Activated naive CD4-positive, alpha-beta T cell treated with anti-CD3 and anti-CD28 coated beads, Interleukin-2, amount 10 ng/mL, durations not matched to agents 7 days and 5 days (primary cell): ENCODE results near the gene GGT5.
A peak's percentile ranks its signal among the peaks of the same experiment; 100 is the strongest.

Experiments used
- CTCF ChIA-PET: fragments of 350-600 bp; sonication (Branson Sonifier 250); formaldehyde crosslinking; loops from one replicate; lab custom pipeline; 2021; ENCODE audit warnings: antibody characterized with exemption; lab: Charles Lee
- DNase-seq: peaks from one replicate; pipeline ENCODE4 v3.0.0-alpha.2; 2020
- H3K27ac Mint-ChIP-seq: one replicate; pipeline ENCODE4 v1.8.0; 2021; ENCODE audit warnings: mild to moderate bottlenecking, moderate library complexity, mixed read lengths
- H3K27me3 Mint-ChIP-seq: one replicate; pipeline ENCODE4 v1.8.0; 2021; ENCODE audit warnings: mild to moderate bottlenecking, mixed read lengths
- H3K36me3 Mint-ChIP-seq: one replicate; pipeline ENCODE4 v1.8.0; 2021; ENCODE audit warnings: mixed read lengths
- H3K4me1 Mint-ChIP-seq: one replicate; pipeline ENCODE4 v1.8.0; 2021; ENCODE audit warnings: mixed read lengths
- H3K4me3 Mint-ChIP-seq: one replicate; pipeline ENCODE4 v1.8.0; 2021; ENCODE audit warnings: mild to moderate bottlenecking, moderate library complexity, mixed read lengths
- H3K9me3 Mint-ChIP-seq: one replicate; pipeline ENCODE4 v1.8.0; 2021; ENCODE audit warnings: mixed read lengths

The GGT5 gene

DNA sequence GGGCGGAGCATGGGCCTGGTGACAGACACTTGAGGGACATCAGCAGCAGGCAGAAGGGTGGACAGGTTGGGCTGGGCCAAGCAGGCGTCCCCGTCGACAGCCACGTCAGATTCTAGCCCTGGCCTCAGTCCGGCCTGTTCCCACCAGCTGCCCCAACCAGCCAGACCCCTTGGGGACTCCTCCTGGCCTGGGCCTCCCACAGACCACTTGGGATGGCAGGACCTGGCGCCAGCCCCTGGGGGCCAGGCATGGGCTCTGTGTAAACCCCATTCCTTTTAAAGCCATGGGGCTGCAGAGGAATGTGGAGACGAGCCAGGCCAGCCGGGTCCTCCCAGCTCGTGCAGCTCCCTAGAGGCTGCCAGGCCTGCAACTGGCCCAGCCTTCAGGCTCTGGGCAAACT is 68.3 kb downstream of the GGT5 start:
- no peak overlapping the region for H3K27ac Mint-ChIP-seq
- no peaks in the 10 kb centered on the region for H3K27me3 Mint-ChIP-seq
- peaks cover 16% of the 10 kb centered on the region for H3K36me3 Mint-ChIP-seq
- no peaks in the 10 kb centered on the region for H3K4me1 Mint-ChIP-seq
- H3K9me3 Mint-ChIP-seq = no peaks in the 10 kb centered on the region
- DNase-seq = no peak
- no peak overlapping the region for H3K4me3 Mint-ChIP-seq
- CTCF ChIA-PET = interaction anchor here (0.6 to 2.9 kb wide), 2 partner anchors 69 to 129 kb away, joined by 3 to 17 read pairs; no protein-coding TSS in a partner anchor

- CTCF ChIA-PET = interaction anchor here (0.6 to 2.9 kb wide), 7 partner anchors 19 to 172 kb away, joined by 3 to 17 read pairs (median 4); no protein-coding TSS in a partner anchor
- Mint-ChIP-seq H3K27ac (no peak overlapping the region), H3K4me1 (no peaks in the 10 kb centered on the region), H3K27me3 (no peaks in the 10 kb centered on the region), H3K9me3 (no peaks in the 10 kb centered on the region), H3K36me3 (peaks cover 18% of the 10 kb centered on the region), H3K4me3 (no peak overlapping the region)
- no peak for DNase-seq
Measured at GRCh38 chr22:24176040-24176439, 68.8 kb downstream of the GGT5 start.

GRCh38 chr22:24175160-24175808 is 69.6 kb downstream of the GGT5 start:
- CTCF ChIA-PET = interaction anchor here (0.7 to 2.9 kb wide), 15 partner anchors 10 to 204 kb away, joined by 3 to 17 read pairs (median 4); partner anchors contain the start of gene CABIN1
- H3K36me3 Mint-ChIP-seq = peaks cover 18% of the 10 kb centered on the region
- peak; percentile 78 for DNase-seq
- H3K27me3 Mint-ChIP-seq = no peaks in the 10 kb centered on the region
- no peaks in the 10 kb centered on the region for H3K4me1 Mint-ChIP-seq
- H3K27ac Mint-ChIP-seq = peak overlapping the region; percentile 28
- no peaks in the 10 kb centered on the region for H3K9me3 Mint-ChIP-seq
- no peak overlapping the region for H3K4me3 Mint-ChIP-seq

GRCh38 chr22:24171822-24172221 is 73.1 kb downstream of the GGT5 start:
- no peak for DNase-seq
- H3K4me3 Mint-ChIP-seq = no peak overlapping the region
- H3K4me1 Mint-ChIP-seq = no peaks in the 10 kb centered on the region
- CTCF ChIA-PET = interaction anchor here (1.1 to 1.2 kb wide), 2 partner anchors 12 to 110 kb away, joined by 4 read pairs; no protein-coding TSS in a partner anchor
- H3K27me3 Mint-ChIP-seq = no peaks in the 10 kb centered on the region
- H3K27ac Mint-ChIP-seq = peak overlapping the region; percentile 1
- peaks cover 31% of the 10 kb centered on the region for H3K36me3 Mint-ChIP-seq
- H3K9me3 Mint-ChIP-seq = no peaks in the 10 kb centered on the region

- CTCF ChIA-PET = interaction anchor here (0.7 to 1.1 kb wide), 3 partner anchors 10 to 14 kb away, joined by 3 to 4 read pairs (median 4); no protein-coding TSS in a partner anchor
- peaks cover 33% of the 10 kb centered on the region for H3K36me3 Mint-ChIP-seq
- no peaks in the 10 kb centered on the region for H3K27me3 Mint-ChIP-seq
- no peak overlapping the region for H3K4me3 Mint-ChIP-seq
- DNase-seq = no peak
- H3K27ac Mint-ChIP-seq = no peak overlapping the region
- no peaks in the 10 kb centered on the region for H3K4me1 Mint-ChIP-seq
- no peaks in the 10 kb centered on the region for H3K9me3 Mint-ChIP-seq
Measured at GRCh38 chr22:24170632-24171031, 74.2 kb downstream of the GGT5 start.

DNA sequence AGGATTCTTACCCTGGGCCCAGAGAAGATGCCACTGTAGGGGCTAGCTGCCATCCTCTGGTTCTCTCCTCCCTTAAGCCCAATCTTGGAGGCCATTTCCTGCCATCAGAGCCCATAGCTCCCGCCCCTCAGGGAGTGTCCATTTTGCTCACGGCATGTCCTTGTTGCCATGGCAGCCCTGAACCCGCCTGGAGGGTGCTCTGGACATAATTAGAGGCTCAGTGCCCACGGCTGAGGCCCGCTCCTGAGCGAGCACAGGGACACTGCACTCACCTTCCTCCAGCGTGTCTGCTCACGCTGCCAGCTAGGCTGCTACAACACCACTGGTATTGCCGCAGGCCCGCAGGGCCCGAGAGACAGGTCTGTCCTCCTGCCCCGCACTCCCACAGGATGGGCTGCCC is 74.7 kb downstream of the GGT5 start:
- no peak for DNase-seq

More for the DNA sequence above, 74.7 kb downstream of the GGT5 start:
- H3K4me1 Mint-ChIP-seq = no peaks in the 10 kb centered on the region
- H3K36me3 Mint-ChIP-seq = peaks cover 32% of the 10 kb centered on the region
- no peaks in the 10 kb centered on the region for H3K9me3 Mint-ChIP-seq
- H3K27ac Mint-ChIP-seq = no peak overlapping the region
- H3K27me3 Mint-ChIP-seq = no peaks in the 10 kb centered on the region
- CTCF ChIA-PET = interaction anchor here (1.1 kb wide), 1 partner anchor 14 kb away, joined by 4 read pairs; no protein-coding TSS in a partner anchor
- no peak overlapping the region for H3K4me3 Mint-ChIP-seq
